GM18861 (cell line): ENCODE data around the gene NAA35.
"Not testable (repeated sequence)": the region's sequence is repeated elsewhere in the genome, so short reads cannot be mapped to it uniquely, and the experiment has no call there.

ENCODE experiments used
- ATAC-seq: cut with Tn5 transposase; IDR thresholded peaks from one replicate; pipeline ENCODE4 v1.9.1; 2021; ENCODE audit not compliant: unreplicated experiment

NAA35 gene

DNA sequence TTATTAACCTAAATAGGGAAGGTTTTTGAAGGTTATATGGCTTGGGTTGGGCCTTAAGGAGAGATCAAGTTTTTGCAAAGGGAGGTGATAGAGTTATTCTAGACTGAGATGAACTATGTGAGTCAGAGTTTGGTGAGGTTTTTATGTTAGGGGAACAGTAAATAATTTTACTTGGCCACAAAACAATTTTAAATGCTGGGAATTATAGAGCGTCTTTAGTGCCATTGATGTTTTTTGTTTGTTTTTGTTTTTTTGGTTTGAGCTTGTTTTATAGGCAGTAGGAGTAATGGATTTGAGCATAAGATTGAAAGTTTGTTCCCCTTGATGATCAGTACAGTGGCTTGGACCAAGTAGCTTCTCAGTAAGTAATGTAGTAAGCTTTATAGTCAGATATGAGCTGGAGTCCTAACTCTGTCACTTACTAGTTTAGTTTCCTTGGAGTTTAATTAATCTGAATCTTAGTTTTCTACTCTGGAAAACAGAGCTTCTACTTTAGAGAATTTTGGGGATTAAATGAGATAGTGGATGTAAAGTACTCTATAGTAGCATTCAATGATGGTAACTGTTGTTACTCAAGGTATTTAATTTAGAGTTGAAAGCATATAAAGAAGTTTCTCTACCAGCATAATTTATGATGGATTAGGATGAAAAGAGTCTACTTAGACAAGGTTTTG lies 2.9 kb downstream of the NAA35 start:
- no peak for ATAC-seq

DNA sequence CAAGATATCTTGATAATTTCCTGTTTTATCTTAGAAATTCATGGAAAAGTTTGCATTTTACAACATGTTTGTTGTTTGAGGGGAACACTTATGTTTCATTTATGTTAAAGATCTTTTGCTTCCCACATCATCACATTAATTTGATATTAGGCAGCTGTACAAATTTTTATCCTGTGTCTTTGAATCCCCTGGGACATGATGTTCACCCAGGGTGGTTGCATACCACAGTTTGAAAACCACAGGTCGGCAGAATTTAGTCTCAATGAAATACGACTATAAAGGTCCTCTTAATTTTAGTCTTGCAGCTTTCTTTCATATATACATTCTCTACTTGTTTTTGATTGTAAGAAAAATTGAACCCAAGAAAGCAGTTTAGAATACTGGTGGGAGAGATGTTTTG lies 3.7 kb downstream of the NAA35 start:
- ATAC-seq: no peak

DNA sequence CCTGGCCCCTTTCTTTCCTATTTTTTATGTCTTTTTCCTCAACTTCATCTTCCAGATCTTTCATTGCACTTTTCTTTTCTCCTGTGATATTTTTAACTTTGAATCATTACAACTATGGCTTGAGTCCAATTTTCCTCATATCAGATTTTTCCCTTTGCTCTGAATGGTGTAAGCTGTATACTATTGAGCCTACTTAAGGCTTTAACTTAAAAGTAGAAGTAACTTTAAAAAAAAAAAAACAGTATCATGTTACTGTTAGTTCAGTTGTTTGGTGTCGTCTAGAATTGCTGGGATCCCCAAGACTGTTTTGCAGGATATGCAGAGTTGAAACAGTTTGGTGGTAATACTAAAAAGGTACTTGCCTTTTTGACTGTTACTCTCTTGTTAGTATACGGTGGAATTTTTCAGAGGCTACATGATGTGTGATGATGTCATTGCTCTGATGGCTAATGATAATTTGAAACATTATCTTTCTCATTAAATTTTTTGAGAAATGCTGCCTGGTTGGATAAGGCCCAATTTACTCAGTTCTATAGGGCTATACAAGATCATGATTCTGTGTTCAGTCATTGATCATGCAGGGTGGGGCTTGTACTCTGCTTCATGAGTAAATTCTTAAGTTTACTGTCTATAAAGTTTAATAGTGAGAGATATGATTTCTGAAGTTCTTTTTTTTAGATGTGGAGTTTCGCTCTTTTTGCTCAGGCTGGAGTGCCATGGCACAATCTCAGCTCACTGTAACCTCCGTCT lies 8.8 kb downstream of the NAA35 start:
- ATAC-seq: no peak

DNA sequence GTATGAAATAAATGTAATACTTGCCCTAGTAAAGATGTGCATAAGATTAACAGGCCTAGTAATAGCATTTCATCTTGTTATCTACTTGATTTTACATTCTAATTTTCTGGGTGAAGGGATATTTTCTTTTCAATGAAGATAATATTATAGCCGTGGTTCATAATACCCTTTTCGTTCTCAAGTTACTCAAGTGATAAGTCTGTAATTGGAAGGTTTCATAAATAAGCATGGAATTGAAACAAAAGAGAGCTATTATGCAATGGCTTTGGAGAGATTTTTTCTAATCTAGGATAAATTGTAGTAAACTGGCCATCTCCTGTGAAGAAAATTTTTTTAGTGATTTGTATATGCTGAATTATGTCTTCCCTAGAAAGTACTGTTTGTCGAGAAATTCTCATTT lies 19.0 kb downstream of the NAA35 start:
- no peak for ATAC-seq

DNA sequence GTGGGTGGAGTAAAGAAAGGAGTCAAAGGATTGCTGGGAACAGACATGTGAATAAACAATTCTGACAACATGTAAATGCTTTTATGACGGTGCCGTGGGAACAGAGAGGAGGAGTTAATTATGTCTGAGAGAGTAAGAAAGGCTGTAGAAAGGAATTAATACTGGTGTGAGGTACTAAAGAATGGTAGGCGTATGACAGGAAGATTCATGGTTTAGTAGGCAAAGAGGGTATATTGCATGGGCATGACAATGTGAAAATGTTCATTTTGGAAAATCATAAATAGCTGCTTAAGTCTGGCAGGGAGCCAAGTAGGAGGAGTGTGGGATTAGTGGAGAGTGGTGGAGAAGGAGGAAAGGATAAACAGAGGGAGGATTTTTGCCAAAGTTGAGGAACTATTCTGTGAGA lies 19.7 kb downstream of the NAA35 start:
- no peak for ATAC-seq

DNA sequence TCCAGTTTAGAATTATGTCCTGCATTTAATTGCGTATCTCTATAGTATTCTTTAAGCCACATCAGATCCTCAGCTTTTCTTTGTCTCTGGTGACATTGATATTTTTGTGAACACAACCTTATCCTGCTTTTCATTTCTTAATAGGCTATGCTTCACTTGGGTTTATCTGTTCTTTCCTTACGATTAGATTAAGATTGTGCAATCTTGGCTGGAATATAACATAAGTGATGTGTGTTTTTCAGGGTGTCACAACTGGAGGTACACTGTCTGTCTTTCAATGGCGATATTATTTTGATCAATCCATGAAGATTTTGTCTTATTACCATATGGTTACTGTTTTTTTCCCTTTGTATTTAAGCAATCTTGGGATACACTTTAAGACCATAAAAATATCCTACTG lies 23.6 kb downstream of the NAA35 start:
- no peak for ATAC-seq

DNA sequence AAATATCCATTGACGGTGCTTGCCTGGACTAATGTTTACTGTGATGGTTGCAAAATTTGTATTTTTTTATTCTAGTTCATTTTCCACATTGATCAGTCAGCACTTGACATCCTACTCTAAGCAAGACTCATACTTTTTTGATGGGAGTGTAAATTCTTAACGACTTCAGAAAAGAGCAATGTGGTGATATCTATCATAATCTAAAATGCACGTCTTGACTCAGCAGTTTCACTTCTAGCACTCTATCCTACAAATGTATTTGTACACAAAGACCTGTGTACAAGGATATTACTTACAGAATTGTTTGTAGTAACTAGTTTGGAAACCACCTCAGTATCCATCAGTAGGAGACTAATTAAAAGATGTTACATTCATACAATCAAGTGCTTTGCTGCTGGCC lies 24.0 kb downstream of the NAA35 start:
- ATAC-seq: no peak

DNA sequence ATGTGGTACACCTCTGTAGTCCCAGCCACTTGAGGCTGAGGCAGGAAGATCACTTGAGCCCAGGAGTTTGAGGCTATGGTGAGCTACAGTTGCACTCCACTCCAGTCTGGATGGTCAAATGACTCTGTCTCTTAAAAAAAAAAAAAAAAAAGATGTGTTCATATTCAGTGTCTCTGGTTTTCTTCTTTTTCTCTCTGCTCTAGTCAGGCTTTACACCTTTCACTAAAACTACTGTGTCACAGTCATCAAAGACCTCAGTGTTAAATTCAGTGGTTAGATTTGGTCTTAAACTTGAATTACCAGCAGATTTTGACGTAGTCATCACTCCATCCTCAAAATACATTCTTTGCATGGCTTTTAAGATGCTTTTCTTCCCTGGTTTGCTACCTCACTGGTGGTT lies 28.8 kb downstream of the NAA35 start:
- no peak for ATAC-seq

DNA sequence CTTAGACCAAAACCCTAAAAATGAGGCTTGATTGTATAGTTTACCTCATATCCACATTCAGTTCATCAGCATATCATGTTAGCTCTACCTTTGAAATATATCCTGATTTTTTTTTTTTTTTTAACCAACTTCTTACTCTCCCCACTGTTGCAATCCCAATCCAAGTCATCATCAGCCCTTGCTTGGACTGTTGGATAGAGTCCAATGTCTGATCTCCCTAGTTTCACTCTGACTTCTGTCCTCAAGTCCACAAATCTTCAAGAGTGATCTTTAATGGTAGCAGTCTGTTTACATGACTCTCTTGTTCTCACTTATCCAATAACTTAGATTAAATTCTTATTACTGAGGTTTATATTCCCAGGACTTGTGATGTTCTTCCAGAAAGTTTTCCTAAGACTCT lies 30.8 kb downstream of the NAA35 start:
- no peak for ATAC-seq

DNA sequence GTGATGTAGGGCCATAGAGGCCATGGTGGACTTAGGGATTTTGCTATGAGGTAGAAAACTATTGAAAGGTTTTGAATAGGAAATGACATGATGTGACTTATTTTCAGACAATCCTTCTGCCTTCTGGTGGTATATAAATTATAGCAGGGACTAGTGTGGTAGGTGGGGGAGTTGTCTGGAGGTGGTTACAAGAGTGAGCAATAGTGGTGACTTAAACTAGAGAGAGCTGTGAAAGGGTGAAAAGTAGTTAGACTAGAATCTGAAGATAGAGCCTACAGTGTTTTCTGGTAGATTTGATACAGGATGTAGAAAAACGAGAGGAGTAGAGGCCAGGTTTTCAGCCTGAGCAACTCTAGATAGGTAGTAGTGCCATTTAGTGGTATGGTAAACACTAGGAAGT lies 32.3 kb downstream of the NAA35 start:
- ATAC-seq: no peak

DNA sequence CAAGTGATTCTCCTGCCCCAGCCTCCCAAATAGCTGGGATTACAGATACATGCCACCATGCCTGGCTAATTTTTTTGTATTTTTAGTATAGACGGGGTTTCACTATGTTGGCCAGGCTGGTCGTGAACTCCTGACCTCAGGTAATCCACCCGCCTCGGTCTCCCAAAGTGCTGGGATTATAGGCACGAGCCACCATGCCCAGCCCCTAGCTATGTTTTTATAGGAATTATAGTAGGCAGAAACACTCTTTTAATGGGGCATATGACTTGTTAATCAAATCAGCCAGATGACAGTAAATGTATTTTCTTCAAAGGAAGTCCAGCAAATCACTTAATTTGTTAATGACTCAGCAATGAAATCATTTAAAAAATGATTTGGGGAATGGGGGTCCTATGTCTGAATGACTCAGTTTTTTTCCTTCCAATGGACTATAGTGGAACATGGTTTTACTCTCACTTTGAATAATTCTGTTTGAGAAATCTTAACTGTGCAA lies 33.2 kb downstream of the NAA35 start:
- not testable (repeated sequence) for ATAC-seq

DNA sequence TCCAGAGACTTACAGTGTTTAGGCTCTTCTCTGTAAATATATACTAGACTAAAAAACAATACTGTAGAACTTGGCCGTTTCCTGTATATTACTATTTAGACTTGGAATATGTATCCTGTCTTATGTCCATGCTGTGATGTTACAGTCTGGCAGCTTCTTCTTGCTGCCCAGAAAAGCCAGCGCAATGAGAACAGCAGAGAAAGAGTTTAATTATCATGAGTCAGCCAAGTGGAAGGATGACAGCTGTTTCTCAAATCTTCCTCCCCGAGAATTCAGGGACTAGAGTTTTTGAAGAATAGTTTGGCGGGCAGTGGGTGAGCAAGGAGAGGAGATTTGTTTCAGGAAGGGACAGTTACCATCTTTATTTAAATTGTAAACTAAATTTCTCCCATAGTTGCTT lies 37.5 kb downstream of the NAA35 start:
- ATAC-seq: no peak

DNA sequence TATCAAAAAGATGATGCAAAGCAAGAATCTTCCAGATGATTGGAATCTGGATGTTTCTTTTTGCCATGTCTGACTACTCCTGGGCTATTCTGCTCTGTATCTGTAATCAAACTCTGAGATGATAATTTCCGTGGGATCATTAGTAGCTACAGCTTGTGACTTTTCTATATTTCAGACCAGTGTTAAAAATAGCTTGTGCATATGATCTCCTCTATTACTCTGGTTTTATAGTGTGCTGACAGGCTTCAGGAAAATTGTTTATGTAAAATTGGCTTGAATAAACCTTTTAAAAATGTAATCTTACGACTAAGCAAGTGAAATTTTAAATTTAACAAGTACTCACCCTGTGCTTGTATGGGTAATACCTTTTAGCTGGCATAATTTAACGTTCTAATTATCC lies 40.4 kb downstream of the NAA35 start:
- no peak for ATAC-seq

DNA sequence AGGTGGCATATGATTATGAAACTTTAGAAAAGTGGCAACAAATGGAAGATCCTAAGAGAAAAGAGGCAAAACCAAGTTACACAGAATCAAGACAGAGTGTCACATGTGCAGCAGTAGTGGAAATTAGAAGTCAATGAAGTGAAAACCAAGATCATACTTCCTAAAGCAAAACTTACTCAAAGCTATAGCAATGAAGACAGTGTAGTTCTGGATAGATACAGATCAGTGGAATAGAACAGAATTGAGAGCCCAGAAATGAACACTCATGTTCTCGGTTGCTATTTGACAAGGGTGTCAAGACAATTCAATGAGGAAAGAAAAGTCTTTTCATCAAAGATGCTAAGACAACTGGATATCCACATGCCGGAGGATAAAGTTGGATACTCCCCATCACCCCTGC lies 43.5 kb downstream of the NAA35 start:
- no peak for ATAC-seq

DNA sequence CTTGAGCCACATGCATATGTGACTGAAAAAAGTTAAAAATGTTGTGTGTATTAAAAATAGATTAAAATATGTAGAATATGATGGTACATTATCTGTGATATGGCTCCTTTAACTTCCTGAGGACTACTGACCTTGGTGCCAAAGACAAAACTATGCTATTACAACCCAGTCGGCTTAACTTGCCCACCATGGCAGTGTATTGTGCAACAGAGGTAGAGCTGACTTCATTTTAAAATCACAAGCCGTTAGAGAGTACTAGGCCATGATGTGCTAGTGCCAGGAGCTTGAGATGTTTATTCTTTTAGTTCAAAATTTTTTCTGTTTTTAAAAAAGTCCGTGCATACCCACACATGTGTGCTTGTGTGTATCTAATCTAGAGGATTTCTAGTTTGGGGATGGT lies 46.3 kb downstream of the NAA35 start:
- no peak for ATAC-seq

DNA sequence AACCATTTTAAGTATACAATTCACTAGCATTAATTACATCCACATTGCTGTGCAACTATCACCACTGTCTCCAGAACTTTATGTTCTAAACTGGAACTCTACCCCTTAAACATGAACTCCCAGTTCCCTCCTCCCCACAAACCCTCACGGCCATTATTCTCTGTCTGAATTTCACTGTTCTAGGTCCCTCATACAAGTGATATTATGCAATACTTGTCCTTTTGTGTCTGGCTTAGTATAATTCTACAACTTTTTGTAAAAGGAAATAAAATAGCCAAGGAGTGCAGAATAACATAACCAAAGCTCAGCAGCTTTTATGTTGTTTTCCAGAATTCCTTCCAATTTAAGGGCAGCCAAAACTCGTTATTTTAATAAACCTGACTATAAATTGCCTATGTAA lies 53.2 kb downstream of the NAA35 start:
- no peak for ATAC-seq

DNA sequence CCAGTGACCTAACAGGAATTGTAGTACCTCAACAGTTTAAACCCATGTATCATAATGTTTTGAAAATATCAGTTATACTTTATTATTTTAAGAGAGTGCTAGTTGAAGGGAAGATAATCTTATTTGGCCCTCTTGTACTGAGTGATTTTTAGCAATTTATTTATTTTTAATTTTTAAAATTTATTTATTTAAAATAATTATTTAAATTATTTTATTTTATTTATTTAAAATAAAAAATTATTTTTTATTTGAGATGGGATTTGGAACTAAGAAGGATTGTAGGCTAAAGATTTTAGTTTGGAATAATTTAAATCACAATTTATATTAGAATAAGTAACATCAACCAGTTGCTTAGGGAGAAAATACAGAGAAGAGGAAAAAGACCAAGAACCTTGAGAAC lies 54.2 kb downstream of the NAA35 start:
- no peak for ATAC-seq

DNA sequence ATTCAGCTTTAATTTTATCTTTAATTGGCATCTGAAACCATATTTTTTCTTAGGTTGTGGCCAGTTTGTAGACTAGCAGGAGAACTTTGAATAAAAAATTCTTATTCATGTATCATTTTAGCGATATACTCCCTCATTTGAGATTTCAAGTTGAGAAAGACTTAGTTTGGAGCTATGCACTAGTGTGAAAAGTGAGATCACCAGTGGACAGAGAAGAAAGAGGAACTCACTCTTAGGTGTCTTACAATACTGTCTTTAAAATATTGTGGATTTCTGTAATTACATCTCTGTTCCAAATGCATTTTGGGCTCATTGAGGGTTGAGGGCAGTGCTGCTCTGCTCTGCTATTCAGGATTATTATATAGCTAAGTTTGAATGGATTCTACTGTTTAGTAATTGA lies 54.7 kb downstream of the NAA35 start:
- no peak for ATAC-seq

DNA sequence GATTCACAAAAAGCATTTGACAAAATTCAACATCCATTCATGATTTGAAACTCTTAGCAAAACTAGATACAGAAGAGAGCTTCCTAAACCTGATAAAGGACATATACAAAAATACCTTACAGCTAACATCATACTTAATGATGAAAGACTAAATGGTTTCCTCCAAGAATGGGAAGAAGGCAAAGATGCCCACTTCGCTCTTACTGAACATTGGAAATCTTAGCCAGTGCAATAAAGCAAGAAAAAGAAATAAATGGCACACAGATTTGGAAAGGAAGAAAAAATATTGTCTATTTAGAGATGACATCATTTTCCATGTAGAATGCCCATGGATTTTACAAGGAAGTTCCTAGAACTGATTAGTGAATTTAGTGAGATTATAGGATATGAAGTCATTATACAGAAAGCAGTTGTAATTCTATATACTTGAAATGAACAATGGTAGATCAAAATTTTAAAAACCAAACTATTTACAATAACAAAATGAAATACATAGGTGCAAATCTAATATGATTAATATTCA lies 64.4 kb downstream of the NAA35 start:
- no peak for ATAC-seq

DNA sequence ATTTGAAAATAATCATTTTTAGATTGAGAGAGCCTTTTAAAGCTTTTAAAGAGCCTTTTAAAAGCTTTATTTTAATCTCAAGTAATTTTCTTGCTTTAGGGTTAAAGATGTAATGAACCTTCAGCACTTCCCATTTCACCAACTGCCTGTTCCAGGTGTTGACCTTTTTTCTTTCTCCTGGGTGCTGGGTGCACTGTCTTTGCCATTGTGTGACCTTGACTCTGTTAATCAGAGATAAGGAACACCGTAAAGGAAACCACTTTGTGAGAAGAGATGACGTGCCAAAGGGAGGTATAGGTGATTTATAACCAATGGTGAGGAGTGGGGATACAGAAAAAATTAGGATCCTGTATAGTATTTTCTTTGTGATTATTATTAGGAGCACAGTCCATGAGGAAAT lies 68.2 kb downstream of the NAA35 start:
- ATAC-seq: no peak

DNA sequence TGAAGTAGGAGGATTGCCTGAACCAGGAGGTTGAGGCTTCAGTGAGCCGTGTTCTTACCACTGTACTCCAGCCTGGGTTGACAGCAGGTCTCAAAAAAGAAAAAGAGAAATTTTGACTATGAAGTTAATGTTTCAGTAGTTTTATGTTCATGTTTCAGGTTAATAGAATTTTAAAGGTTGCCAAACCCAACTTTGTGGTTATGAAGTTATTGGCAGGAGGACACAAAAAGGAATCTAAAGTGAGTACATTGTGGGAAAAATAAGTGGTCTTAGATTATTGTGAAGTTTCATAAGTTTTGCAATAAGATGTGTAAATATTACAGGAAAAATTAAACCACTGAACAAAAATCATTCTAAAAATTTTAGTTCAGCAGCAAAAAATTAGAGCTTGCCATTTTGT lies 79.8 kb downstream of the NAA35 start:
- no peak for ATAC-seq

DNA sequence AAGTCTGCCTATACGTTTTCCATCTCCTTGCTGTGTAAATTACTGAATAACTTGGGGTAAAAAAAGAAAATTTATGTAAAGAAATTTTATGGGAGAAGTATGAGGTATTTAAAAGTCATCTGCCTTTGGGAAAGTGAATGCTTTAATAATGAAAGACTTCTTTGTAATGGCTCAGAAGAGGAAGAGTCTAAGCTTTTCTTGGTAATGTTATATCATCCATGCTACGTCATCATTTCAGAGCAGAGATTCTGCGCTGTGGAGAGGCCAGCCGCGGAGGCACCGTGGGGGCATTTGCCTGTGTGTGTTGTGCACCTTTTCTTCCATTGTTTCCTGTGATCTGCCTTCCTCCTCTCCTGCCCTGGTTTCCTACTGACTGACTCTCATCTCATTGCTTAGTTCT lies 80.2 kb downstream of the NAA35 start:
- no peak for ATAC-seq
